ENCODE measurements around the gene NXT2. TPM values are rescaled to one million over a fixed set of nuclear protein-coding genes. Genes with fewer than 3 reads are reported as not detected.

Gene NXT2
- total RNA-seq (2014; rRNA removed; shearing (Covaris generic)) (9.5 and 11.5 TPM in 2 replicates), polyA plus RNA-seq (2016; fragmentation: Nextera tagmentation; extraction: Ambion mirVana) (5.9 and 6.9 TPM in 2 replicates)

DNA sequence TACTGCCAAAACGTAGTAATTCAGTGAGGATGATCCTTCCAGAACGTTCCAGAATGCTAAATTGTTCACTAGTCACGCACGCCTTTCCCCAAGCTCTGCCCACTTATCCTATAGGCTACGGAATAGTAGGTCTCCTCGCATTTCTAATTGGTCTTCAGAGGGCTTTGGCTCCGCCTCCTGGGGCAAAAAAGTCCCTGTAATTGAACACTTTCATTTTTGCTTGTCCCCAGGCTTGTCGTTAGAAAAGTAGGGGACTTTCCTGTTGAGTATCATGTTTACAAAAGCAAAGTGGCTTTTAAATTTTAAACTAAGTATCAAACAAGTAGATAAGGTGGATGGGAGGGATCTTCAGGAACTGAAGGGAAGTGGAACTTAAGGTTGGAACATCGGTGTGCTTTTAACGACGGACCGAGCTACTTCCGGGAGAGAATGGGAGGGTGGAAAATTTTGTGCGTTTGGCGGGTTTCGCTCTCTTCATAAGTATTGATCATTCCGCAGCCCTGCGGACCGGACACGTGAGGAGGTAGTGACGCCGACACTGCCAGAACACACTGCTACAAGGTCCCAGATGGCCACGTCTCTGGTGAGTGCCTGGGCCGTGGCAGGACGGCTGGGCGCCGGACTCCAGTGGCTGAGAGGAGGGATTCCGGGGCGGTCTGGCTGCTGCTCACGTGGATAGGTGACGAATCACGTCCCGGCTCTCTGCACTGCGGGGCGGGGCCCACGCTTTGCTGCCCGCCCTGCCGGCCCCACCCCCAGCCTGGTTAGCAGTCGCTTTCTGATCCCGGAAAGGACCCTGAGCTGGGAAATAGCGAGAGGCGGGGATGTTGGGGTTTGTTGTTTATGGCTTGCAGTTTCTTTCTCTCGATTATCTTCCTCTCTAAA is at the start of gene NXT2:
NXT2 (plus strand) TSS at position 406 of the 885 bp plus-strand sequence; CDS start at position 569, 163 bp downstream.
- Histone ChIP-seq H3K79me2 (ENCODE audit: insufficient read depth) (no peaks in the 10 kb centered on the region), H2AFZ (peak within 1 kb of the TSS; percentile 98), H3F3A (ENCODE audit: insufficient read depth) (peaks cover 5% of the 10 kb centered on the region; the same call in 1 of the 2 replicates), H3K9me2 (ENCODE audit: insufficient read depth) (no peaks in the 10 kb centered on the region), H3K4me1 (ENCODE audit: insufficient read depth) (0 out of 2 replicates have a peak, but pooled peaks cover 5% of the 10 kb centered on the region), H3K4me2 (ENCODE audit: unreplicated experiment) (peak within 1 kb of the TSS; percentile 99), H3K27me3 (replicated peaks; ENCODE audit: insufficient read depth) (no peaks in the 10 kb centered on the region), H3K9me3 (ENCODE audit: low read depth) (no peaks in the 10 kb centered on the region), H3K9ac (peak within 1 kb of the TSS; percentile 92), H3K4me3 (peak within 1 kb of the TSS; percentile 91), H4K20me1 (ENCODE audit: insufficient read depth) (no peaks in the 10 kb centered on the region), H3K27ac (peak within 1 kb of the TSS; percentile 94), H3K36me3 (ENCODE audit: low read depth) (no peaks in the 10 kb centered on the region)
- 3 to 6% methylated on average over 20 to 32 of the region's 43 CpGs for WGBS, 2 experiments (ENCODE audit: low coverage in 1 of 2, low lambda C conversion rate in 2 of 2, missing lambda C conversion rate in 2 of 2)
- in situ Hi-C loops (cut with MboI): no loop called here
- DNase-seq: peak; percentile 95
- TF ChIP-seq EZH2 (IDR thresholded peaks at IDR 0.05; ENCODE audit: insufficient read depth, poor library complexity, severe bottlenecking) (no peak), EZH2phosphoT487 (IDR thresholded peaks at IDR 0.05; ENCODE audit: insufficient read depth, low read depth) (no peak)

DNA sequence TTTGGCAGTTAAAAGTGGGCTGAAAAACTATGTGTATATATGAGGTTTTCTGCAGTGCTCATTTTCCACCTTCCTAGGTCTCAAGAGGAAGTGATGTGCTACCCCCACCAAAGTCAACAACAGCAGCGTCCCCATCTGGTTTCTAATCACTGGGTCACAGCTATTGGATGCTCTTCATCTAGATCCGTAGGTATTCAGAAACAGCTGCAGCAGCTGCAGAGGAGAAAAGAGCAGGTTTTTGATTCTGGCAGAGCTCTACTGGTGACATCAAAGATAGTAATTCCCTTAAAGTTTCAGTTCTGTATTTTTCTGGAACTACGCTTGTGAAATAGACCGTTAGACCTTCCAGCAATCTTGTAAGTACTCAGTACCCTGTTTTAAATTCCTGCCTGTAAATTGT is 49.0 kb upstream of the NXT2 start:
- no peak overlapping the region for H3K27ac ChIP-seq
- no peaks in the 10 kb centered on the region for H3K4me1 ChIP-seq (ENCODE audit: insufficient read depth)
- H3K27me3 ChIP-seq (replicated peaks; ENCODE audit: insufficient read depth): no peaks in the 10 kb centered on the region
- WGBS, 2 experiments (ENCODE audit: low coverage in 1 of 2, low lambda C conversion rate in 2 of 2, missing lambda C conversion rate in 2 of 2): 3 to 10% methylated on average over 3 to 4 of the region's 4 CpGs
- H3F3A ChIP-seq (ENCODE audit: insufficient read depth): no peaks in the 10 kb centered on the region
- H2AFZ ChIP-seq: no peak overlapping the region
- no peak overlapping the region for H3K9ac ChIP-seq
- in situ Hi-C loops (cut with MboI): loop anchor here (10.0 kb wide), 2 partner anchors 147 to 397 kb away; no protein-coding TSS in a partner anchor
- H3K4me3 ChIP-seq: no peak overlapping the region
- no peaks in the 10 kb centered on the region for H3K9me3 ChIP-seq (ENCODE audit: low read depth)
- no peaks in the 10 kb centered on the region for H3K36me3 ChIP-seq (ENCODE audit: low read depth)
- no peak for DNase-seq
- H3K4me2 ChIP-seq (ENCODE audit: unreplicated experiment): no peak overlapping the region
- H3K9me2 ChIP-seq (ENCODE audit: insufficient read depth): no peaks in the 10 kb centered on the region
- H4K20me1 ChIP-seq (ENCODE audit: insufficient read depth): no peaks in the 10 kb centered on the region
- TF ChIP-seq EZH2 (IDR thresholded peaks at IDR 0.05; ENCODE audit: insufficient read depth, poor library complexity, severe bottlenecking) (no peak), EZH2phosphoT487 (IDR thresholded peaks at IDR 0.05; ENCODE audit: insufficient read depth, low read depth) (no peak)
- no peaks in the 10 kb centered on the region for H3K79me2 ChIP-seq (ENCODE audit: insufficient read depth)

GRCh38 chrX:109489174-109489573 is 47.5 kb upstream of the NXT2 start:
- Histone ChIP-seq H3K4me3 (no peak overlapping the region), H3K9me2 (ENCODE audit: insufficient read depth) (no peaks in the 10 kb centered on the region), H3K27ac (no peak overlapping the region), H3K4me2 (ENCODE audit: unreplicated experiment) (no peak overlapping the region), H3K79me2 (ENCODE audit: insufficient read depth) (no peaks in the 10 kb centered on the region), H4K20me1 (ENCODE audit: insufficient read depth) (no peaks in the 10 kb centered on the region), H3K9me3 (ENCODE audit: low read depth) (no peaks in the 10 kb centered on the region), H3K27me3 (replicated peaks; ENCODE audit: insufficient read depth) (no peaks in the 10 kb centered on the region), H3K36me3 (ENCODE audit: low read depth) (no peaks in the 10 kb centered on the region), H3K4me1 (ENCODE audit: insufficient read depth) (no peaks in the 10 kb centered on the region), H3K9ac (no peak overlapping the region), H3F3A (ENCODE audit: insufficient read depth) (no peaks in the 10 kb centered on the region), H2AFZ (no peak overlapping the region)
- TF ChIP-seq EZH2 (IDR thresholded peaks at IDR 0.05; ENCODE audit: insufficient read depth, poor library complexity, severe bottlenecking): no peak
- TF ChIP-seq EZH2phosphoT487 (IDR thresholded peaks at IDR 0.05; ENCODE audit: insufficient read depth, low read depth): no peak
- WGBS, 2 experiments (ENCODE audit: low coverage in 1 of 2, low lambda C conversion rate in 2 of 2, missing lambda C conversion rate in 2 of 2): 88 to 90% methylated on average over 2 of the region's 2 CpGs
- DNase-seq: no peak
- in situ Hi-C loops (cut with MboI): loop anchor here (10.0 kb wide), 2 partner anchors 146 to 396 kb away; no protein-coding TSS in a partner anchor

GRCh38 chrX:109498434-109498833 is 38.2 kb upstream of the NXT2 start:
- Histone ChIP-seq H3K9me3 (ENCODE audit: low read depth) (no peaks in the 10 kb centered on the region), H3K79me2 (ENCODE audit: insufficient read depth) (no peaks in the 10 kb centered on the region), H3K9me2 (ENCODE audit: insufficient read depth) (no peaks in the 10 kb centered on the region), H3K4me2 (ENCODE audit: unreplicated experiment) (no peak overlapping the region), H3K4me1 (ENCODE audit: insufficient read depth) (no peaks in the 10 kb centered on the region), H3K27ac (no peak overlapping the region), H3K36me3 (ENCODE audit: low read depth) (no peaks in the 10 kb centered on the region), H2AFZ (no peak overlapping the region), H4K20me1 (ENCODE audit: insufficient read depth) (no peaks in the 10 kb centered on the region), H3K27me3 (replicated peaks; ENCODE audit: insufficient read depth) (no peaks in the 10 kb centered on the region), H3K9ac (no peak overlapping the region), H3F3A (ENCODE audit: insufficient read depth) (no peaks in the 10 kb centered on the region), H3K4me3 (no peak overlapping the region)
- DNase-seq: no peak
- in situ Hi-C loops (cut with MboI): no loop called here
- WGBS, 2 experiments (ENCODE audit: low coverage in 1 of 2, low lambda C conversion rate in 2 of 2, missing lambda C conversion rate in 2 of 2): 86 to 91% methylated on average over 1 of the region's 1 CpG
- TF ChIP-seq EZH2phosphoT487 (IDR thresholded peaks at IDR 0.05; ENCODE audit: insufficient read depth, low read depth) (no peak), EZH2 (IDR thresholded peaks at IDR 0.05; ENCODE audit: insufficient read depth, poor library complexity, severe bottlenecking) (no peak)
